CD4-positive, alpha-beta T cell (primary cell): Measurements from ENCODE around the gene SPDEF. TPM values are rescaled to one million over a fixed set of nuclear protein-coding genes. Genes with fewer than 3 reads are reported as not detected.

Source experiments
- ATAC-seq: fragments of 200-7000 bp; cut with Tn5 transposase; one replicate; pipeline ENCODE4 v1.10.0; 2022; ENCODE audit warnings: mild to moderate bottlenecking; ENCODE audit not compliant: poor library complexity
- CTCF ChIA-PET: fragments of 350-600 bp; sonication (Branson Sonifier 250); formaldehyde crosslinking; loops from one replicate; lab custom pipeline; 2021; ENCODE audit warnings: antibody characterized with exemption, inconsistent platforms; lab: Charles Lee
- POLR2A ChIA-PET: fragments of 350-600 bp; sonication (Branson Sonifier 250); formaldehyde crosslinking; loops from one replicate; lab custom pipeline; 2021; ENCODE audit warnings: antibody characterized with exemption, inconsistent platforms; lab: Charles Lee
- DNase-seq, 14 experiments: peaks; one replicate each; pipeline ENCODE4 v3.0.0-alpha.2; 2013 to 2020; ENCODE audit warnings: mixed read lengths in 2 of 14
- H3K27ac ChIP-seq, 2 donors: one replicate each; pipeline versions ENCODE4 v1.5.1 to v1.7.0; 2013; ENCODE audit warnings: low read length in 2 of 2, low read depth in 1 of 2, mild to moderate bottlenecking in 1 of 2
- H3K27me3 ChIP-seq, 2 experiments: 1 replicate in 1 of 2; 2 replicates in 1 of 2; pipeline versions ENCODE4 v1.6.1 to v1.7.0; 2013; ENCODE audit warnings: low read length in 2 of 2, control low read depth in 1 of 2, mild to moderate bottlenecking in 1 of 2, moderate library complexity in 1 of 2; ENCODE audit not compliant: insufficient read depth in 2 of 2, control insufficient read depth in 1 of 2
- H3K36me3 ChIP-seq: one replicate; pipeline ENCODE4 v1.6.1; 2013; ENCODE audit warnings: low read length, control low read depth; ENCODE audit not compliant: insufficient read depth
- H3K4me1 ChIP-seq: one replicate; pipeline ENCODE4 v1.6.1; 2013; ENCODE audit warnings: low read length, control low read depth; ENCODE audit not compliant: insufficient read depth
- H3K4me3 ChIP-seq: one replicate; pipeline ENCODE4 v1.5.1; 2013; ENCODE audit warnings: mild to moderate bottlenecking, low read length, moderate library complexity
- H3K9me3 ChIP-seq, 2 experiments: 1 replicate in 1 of 2; 2 replicates in 1 of 2; pipeline versions ENCODE4 v1.6.1 to v1.7.0; 2013; ENCODE audit warnings: low read length in 2 of 2, mild to moderate bottlenecking in 2 of 2, control low read depth in 1 of 2, moderate library complexity in 1 of 2; ENCODE audit not compliant: control insufficient read depth in 1 of 2, insufficient read depth in 1 of 2
- H3K27ac Mint-ChIP-seq: one replicate; pipeline ENCODE4 v1.8.0; 2020; ENCODE audit warnings: mixed read lengths
- H3K27me3 Mint-ChIP-seq: one replicate; pipeline ENCODE4 v1.8.0; 2021; ENCODE audit warnings: mixed read lengths
- H3K36me3 Mint-ChIP-seq: one replicate; pipeline ENCODE4 v1.8.0; 2021; ENCODE audit warnings: low read depth, mixed read lengths
- H3K4me1 Mint-ChIP-seq: one replicate; pipeline ENCODE4 v1.8.0; 2021; ENCODE audit warnings: low read depth, mixed read lengths
- H3K4me3 Mint-ChIP-seq: one replicate; pipeline ENCODE4 v1.8.0; 2020; ENCODE audit warnings: mild to moderate bottlenecking, mixed read lengths
- H3K9me3 Mint-ChIP-seq: one replicate; pipeline ENCODE4 v1.8.0; 2020; ENCODE audit warnings: mixed read lengths
- CTCF ChIP-seq: fragments of 200-600 bp; IDR thresholded peaks from one replicate; pipeline ENCODE4 v1.8.0; 2022; ENCODE audit warnings: antibody characterized with exemption, mild to moderate bottlenecking
- intact Hi-C, 2 experiments: fragments of 100-400 bp; cut with DNase I in 1 of 2; cut with micrococcal nuclease in 1 of 2; formaldehyde crosslinking; loops; one replicate each; pipeline versions ENCODE4 v1.15.1 to v1.9.0; 2023 to 2025; cut with DNase I, micrococcal nuclease
- total RNA-seq, 174 experiments: library from RNA in 2 of 174; stranded (reverse) in 2 of 174; gene quantifications; one replicate each; pipeline ENCODE4 v1.2.3 and lab custom pipeline; 2021 to 2026

Gene SPDEF
- total RNA-seq, 2 experiments from 2014 or later, result 0.17 to 0.36 TPM

DNA sequence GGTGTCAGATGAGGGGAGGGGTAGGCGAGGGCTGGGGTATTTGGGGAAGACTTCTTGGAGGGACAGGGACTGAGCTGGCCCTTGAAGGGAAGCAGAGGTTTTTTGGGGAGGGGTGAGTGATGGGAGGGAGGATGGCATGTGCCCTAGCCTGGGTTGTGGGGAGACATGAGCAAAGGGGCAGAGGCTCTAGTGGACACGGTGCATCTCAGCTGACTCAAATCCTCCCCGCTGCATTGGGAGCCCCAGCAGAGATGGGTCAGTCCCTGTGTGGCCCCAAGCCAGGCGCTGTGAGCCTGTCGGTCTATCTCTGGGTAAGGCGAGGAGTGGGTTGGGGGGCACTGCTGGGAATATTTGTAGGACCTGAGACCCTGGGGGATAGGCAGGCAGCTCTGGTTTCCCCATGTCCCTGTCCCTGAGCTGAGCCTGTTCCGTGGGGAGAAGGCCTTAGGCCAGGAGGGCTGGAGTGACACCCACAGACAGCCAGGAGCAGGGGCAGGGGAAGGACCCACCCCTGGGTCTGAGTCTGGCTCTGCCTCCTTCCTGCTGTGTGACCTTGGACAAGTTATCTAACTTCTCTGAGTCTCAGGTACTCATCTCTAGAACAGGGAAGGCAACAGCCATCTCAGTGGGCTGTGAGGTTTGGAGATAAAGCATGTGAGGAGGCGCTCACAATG is 36.0 kb downstream of the SPDEF start:
- Mint-ChIP-seq H3K27me3 (no peaks in the 10 kb centered on the region), H3K9me3 (no peaks in the 10 kb centered on the region), H3K4me1 (no peaks in the 10 kb centered on the region), H3K36me3 (no peaks in the 10 kb centered on the region), H3K4me3 (no peak overlapping the region), H3K27ac (no peak overlapping the region)
- no peaks in the 10 kb centered on the region for H3K36me3 ChIP-seq
- no peak for TF ChIP-seq CTCF
- DNase-seq (no peak), ATAC-seq (no peak)
- H3K27me3 ChIP-seq, result peaks cover 0 to 2% of the 10 kb centered on the region in 2 experiments
- no peak overlapping the region for H3K27ac ChIP-seq
- intact Hi-C loops, result loop anchor here in 1 of 2 experiments (10.0 kb wide), 3 partner anchors 175 to 735 kb away; partner anchors contain the start of genes BLTP3A, ILRUN and LEMD2
- CTCF ChIA-PET, result no interaction called here
- no peak overlapping the region for H3K4me3 ChIP-seq
- H3K4me1 ChIP-seq, result no peaks in the 10 kb centered on the region
- POLR2A ChIA-PET, result no interaction called here
- no peaks in the 10 kb centered on the region for H3K9me3 ChIP-seq

DNA sequence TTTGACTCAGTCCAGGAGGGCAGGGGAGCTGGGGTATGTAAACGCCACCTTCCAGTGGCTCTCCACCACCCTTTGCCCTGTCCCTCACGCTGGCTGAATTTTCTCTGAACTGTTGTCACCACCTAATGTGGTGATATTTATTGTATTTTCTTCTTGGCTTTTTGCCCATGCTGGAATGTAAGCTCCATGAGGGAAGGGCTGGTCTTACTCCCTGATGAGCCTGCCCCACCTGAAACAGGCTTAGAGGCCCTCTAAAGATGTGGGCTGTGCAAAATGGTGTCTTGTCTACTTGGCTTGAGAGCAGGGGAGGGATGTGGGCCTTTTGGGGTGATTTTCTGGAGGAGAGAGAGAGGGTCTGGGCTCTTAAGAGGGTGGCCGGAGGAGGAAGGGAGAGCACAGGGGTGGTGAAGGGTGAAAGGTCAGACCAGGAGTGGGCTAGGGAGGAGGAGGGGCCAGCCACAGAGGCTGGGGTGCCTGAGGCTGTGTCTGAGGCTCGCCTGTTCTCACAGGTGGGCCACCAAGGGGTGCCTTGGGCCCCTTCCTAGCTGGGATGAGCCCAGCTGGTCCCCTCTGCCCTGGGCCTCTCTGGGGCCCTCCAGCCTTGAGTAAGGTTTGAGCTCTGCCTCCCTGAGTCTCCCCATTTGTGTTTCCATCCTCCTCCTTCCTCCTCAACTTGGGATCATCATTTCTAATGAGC is 37.3 kb downstream of the SPDEF start:
- Mint-ChIP-seq H3K27me3 (peaks cover 3% of the 10 kb centered on the region), H3K9me3 (no peaks in the 10 kb centered on the region), H3K4me3 (no peak overlapping the region), H3K36me3 (no peaks in the 10 kb centered on the region), H3K27ac (no peak overlapping the region), H3K4me1 (no peaks in the 10 kb centered on the region)
- no peak for TF ChIP-seq CTCF
- H3K36me3 ChIP-seq, result no peaks in the 10 kb centered on the region
- DNase-seq (no peak), ATAC-seq (no peak)
- intact Hi-C loops, result no loop called here
- ChIA-PET POLR2A (no interaction called here), CTCF (no interaction called here)
- no peaks in the 10 kb centered on the region for H3K9me3 ChIP-seq
- H3K4me1 ChIP-seq, result no peaks in the 10 kb centered on the region
- no peak overlapping the region for H3K27ac ChIP-seq
- peaks cover 0 to 2% of the 10 kb centered on the region in 2 experiments for H3K27me3 ChIP-seq
- no peak overlapping the region for H3K4me3 ChIP-seq

GRCh38 chr6:34517966-34518365 is 38.2 kb downstream of the SPDEF start:
- Mint-ChIP-seq H3K27me3 (peaks cover 6% of the 10 kb centered on the region), H3K4me1 (no peaks in the 10 kb centered on the region), H3K4me3 (no peak overlapping the region), H3K36me3 (no peaks in the 10 kb centered on the region), H3K27ac (no peak overlapping the region), H3K9me3 (no peaks in the 10 kb centered on the region)
- Histone ChIP-seq H3K9me3 (no peaks in the 10 kb centered on the region), H3K36me3 (no peaks in the 10 kb centered on the region), H3K27ac (no peak overlapping the region), H3K4me1 (no peaks in the 10 kb centered on the region), H3K4me3 (no peak overlapping the region), H3K27me3 (peaks cover 0 to 2% of the 10 kb centered on the region in 2 experiments)
- intact Hi-C loops, result no loop called here
- ATAC-seq, result no peak
- DNase-seq, result no peak
- no peak for TF ChIP-seq CTCF
- ChIA-PET CTCF (no interaction called here), POLR2A (no interaction called here)
